ENCODE measurements around the gene TBCA. TPM values are rescaled to one million over a fixed set of nuclear protein-coding genes. Genes with fewer than 3 reads are reported as not detected.

The TBCA gene
- total RNA-seq, 1 experiment from 2014 or later: 119 TPM

DNA sequence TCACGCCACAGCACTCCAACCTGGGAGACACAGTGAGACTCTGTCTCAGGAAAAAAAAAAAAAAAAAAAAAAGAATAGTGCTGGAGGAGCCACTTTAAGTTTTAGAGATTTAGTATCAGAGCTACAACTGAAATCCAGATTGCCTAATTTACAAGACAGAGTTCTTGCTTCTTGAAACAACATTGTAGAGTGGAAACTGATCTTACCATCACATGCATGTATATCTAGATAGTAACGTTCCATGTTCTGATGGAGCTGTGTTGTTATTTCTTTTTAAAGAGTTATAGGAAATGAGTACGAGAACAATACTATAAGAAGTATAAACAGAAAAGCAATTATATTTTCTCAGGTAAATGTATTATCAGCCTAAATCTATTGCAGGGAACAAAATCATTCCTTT lies 48.9 kb downstream of the TBCA start:
- H2AFZ ChIP-seq (ENCODE audit: low read length): no peak overlapping the region
- no peaks in the 10 kb centered on the region for H3K9me3 ChIP-seq (ENCODE audit: low read length)
- TF ChIP-seq, protein P1, sequence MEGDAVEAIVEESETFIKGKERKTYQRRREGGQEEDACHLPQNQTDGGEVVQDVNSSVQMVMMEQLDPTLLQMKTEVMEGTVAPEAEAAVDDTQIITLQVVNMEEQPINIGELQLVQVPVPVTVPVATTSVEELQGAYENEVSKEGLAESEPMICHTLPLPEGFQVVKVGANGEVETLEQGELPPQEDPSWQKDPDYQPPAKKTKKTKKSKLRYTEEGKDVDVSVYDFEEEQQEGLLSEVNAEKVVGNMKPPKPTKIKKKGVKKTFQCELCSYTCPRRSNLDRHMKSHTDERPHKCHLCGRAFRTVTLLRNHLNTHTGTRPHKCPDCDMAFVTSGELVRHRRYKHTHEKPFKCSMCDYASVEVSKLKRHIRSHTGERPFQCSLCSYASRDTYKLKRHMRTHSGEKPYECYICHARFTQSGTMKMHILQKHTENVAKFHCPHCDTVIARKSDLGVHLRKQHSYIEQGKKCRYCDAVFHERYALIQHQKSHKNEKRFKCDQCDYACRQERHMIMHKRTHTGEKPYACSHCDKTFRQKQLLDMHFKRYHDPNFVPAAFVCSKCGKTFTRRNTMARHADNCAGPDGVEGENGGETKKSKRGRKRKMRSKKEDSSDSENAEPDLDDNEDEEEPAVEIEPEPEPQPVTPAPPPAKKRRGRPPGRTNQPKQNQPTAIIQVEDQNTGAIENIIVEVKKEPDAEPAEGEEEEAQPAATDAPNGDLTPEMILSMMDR (conservative IDR thresholded peaks at IDR 0.05; ENCODE audit: low read depth, low read length): no peak
- TF ChIP-seq EZH2phosphoT487 (IDR thresholded peaks at IDR 0.05; ENCODE audit: borderline replicate concordance, low read length): no peak
- no peak for TF ChIP-seq EZH2 (IDR thresholded peaks at IDR 0.05; ENCODE audit: low read length, unreplicated experiment)
- peaks cover 66% of the 10 kb centered on the region for H3K79me2 ChIP-seq (ENCODE audit: low read length)
- ATAC-seq: no peak
- H3K9ac ChIP-seq (ENCODE audit: low read length): no peak overlapping the region
- H3K27me3 ChIP-seq (ENCODE audit: low read length): no peaks in the 10 kb centered on the region
- intact Hi-C loops (cut with micrococcal nuclease): no loop called here
- BruUV-seq (replicated peaks): no TSS peak
- CTCF ChIA-PET: no interaction called here
- H3K9me2 ChIP-seq (replicated peaks; ENCODE audit: low read length): no peaks in the 10 kb centered on the region
- POLR2A ChIA-PET (ENCODE audit: unreplicated experiment): no interaction called here
- no peaks in the 10 kb centered on the region for H3F3A ChIP-seq (ENCODE audit: low read length, unreplicated experiment)
- H4K20me1 ChIP-seq (ENCODE audit: low read length): no peaks in the 10 kb centered on the region
- H3K27ac ChIP-seq (ENCODE audit: low read length): no peak overlapping the region
- no peaks in the 10 kb centered on the region for H3K4me1 ChIP-seq (ENCODE audit: insufficient read depth, low read length)
- H3K4me2 ChIP-seq (ENCODE audit: low read length): no peak overlapping the region
- no peaks in the 10 kb centered on the region for H3K36me3 ChIP-seq (ENCODE audit: low read depth, low read length)
- DNase-seq: no peak
- H3K4me3 ChIP-seq (ENCODE audit: low read length): no peak overlapping the region

- H3K4me3 ChIP-seq (ENCODE audit: low read length): no peak overlapping the region
- no peaks in the 10 kb centered on the region for H3K9me2 ChIP-seq (replicated peaks; ENCODE audit: low read length)
- ChIA-PET CTCF (no interaction called here), POLR2A (ENCODE audit: unreplicated experiment) (no interaction called here)
- no peaks in the 10 kb centered on the region for H3K36me3 ChIP-seq (ENCODE audit: low read depth, low read length)
- H4K20me1 ChIP-seq (ENCODE audit: low read length): no peaks in the 10 kb centered on the region
- no peak overlapping the region for H3K9ac ChIP-seq (ENCODE audit: low read length)
- BruUV-seq (replicated peaks): no TSS peak
- no peaks in the 10 kb centered on the region for H3K27me3 ChIP-seq (ENCODE audit: low read length)
- DNase-seq (no peak), ATAC-seq (no peak)
- TF ChIP-seq EZH2phosphoT487 (IDR thresholded peaks at IDR 0.05; ENCODE audit: borderline replicate concordance, low read length) (no peak), EZH2 (IDR thresholded peaks at IDR 0.05; ENCODE audit: low read length, unreplicated experiment) (no peak)
- TF ChIP-seq, protein P1 (conservative IDR thresholded peaks at IDR 0.05; ENCODE audit: low read depth, low read length): no peak
- H3K4me2 ChIP-seq (ENCODE audit: low read length): no peak overlapping the region
- no peaks in the 10 kb centered on the region for H3K4me1 ChIP-seq (ENCODE audit: insufficient read depth, low read length)
- intact Hi-C loops (cut with micrococcal nuclease): no loop called here
- H3K79me2 ChIP-seq (ENCODE audit: low read length): peaks cover 66% of the 10 kb centered on the region
- no peak overlapping the region for H3K27ac ChIP-seq (ENCODE audit: low read length)
- H3F3A ChIP-seq (ENCODE audit: low read length, unreplicated experiment): no peaks in the 10 kb centered on the region
- no peaks in the 10 kb centered on the region for H3K9me3 ChIP-seq (ENCODE audit: low read length)
- H2AFZ ChIP-seq (ENCODE audit: low read length): no peak overlapping the region
These were observed 50.5 kb downstream of the TBCA start for GRCh38 chr5:77725616-77726015.

GRCh38 chr5:77724934-77725333 lies 51.2 kb downstream of the TBCA start:
- ChIA-PET CTCF (no interaction called here), POLR2A (ENCODE audit: unreplicated experiment) (no interaction called here)
- no peak for ATAC-seq
- H3K4me1 ChIP-seq (ENCODE audit: insufficient read depth, low read length): no peaks in the 10 kb centered on the region
- H3F3A ChIP-seq (ENCODE audit: low read length, unreplicated experiment): no peaks in the 10 kb centered on the region
- intact Hi-C loops (cut with micrococcal nuclease): no loop called here
- no peak for DNase-seq
- no peaks in the 10 kb centered on the region for H3K36me3 ChIP-seq (ENCODE audit: low read depth, low read length)
- H3K9me2 ChIP-seq (replicated peaks; ENCODE audit: low read length): no peaks in the 10 kb centered on the region
- no peak overlapping the region for H3K27ac ChIP-seq (ENCODE audit: low read length)
- H3K79me2 ChIP-seq (ENCODE audit: low read length): peaks cover 64% of the 10 kb centered on the region
- H3K4me2 ChIP-seq (ENCODE audit: low read length): no peak overlapping the region
- H4K20me1 ChIP-seq (ENCODE audit: low read length): no peaks in the 10 kb centered on the region
- TF ChIP-seq EZH2 (IDR thresholded peaks at IDR 0.05; ENCODE audit: low read length, unreplicated experiment): no peak
- TF ChIP-seq EZH2phosphoT487 (IDR thresholded peaks at IDR 0.05; ENCODE audit: borderline replicate concordance, low read length): no peak
- TF ChIP-seq, protein P1 (conservative IDR thresholded peaks at IDR 0.05; ENCODE audit: low read depth, low read length): no peak
- H3K27me3 ChIP-seq (ENCODE audit: low read length): no peaks in the 10 kb centered on the region
- H3K4me3 ChIP-seq (ENCODE audit: low read length): no peak overlapping the region
- H2AFZ ChIP-seq (ENCODE audit: low read length): no peak overlapping the region
- no peak overlapping the region for H3K9ac ChIP-seq (ENCODE audit: low read length)
- no peaks in the 10 kb centered on the region for H3K9me3 ChIP-seq (ENCODE audit: low read length)
- no TSS peak for BruUV-seq (replicated peaks)
